SK-N-SH (cell line): ENCODE data around the gene MLLT3. TPM values are rescaled to one million over a fixed set of nuclear protein-coding genes. Genes with fewer than 3 reads are reported as not detected.

ENCODE experiments used
- CTCF ChIA-PET: fragments of 300-600, 350-600 bp; formaldehyde crosslinking; extraction: SDS; loops from one replicate; lab custom pipeline; 2021; lab: Yijun Ruan, JAX
- POLR2A ChIA-PET: fragments of 350-600 bp; sonication (Branson Sonifier 250); formaldehyde crosslinking; extraction: SDS; loops from one replicate; lab custom pipeline; 2020; ENCODE audit warnings: antibody characterized with exemption, inconsistent platforms; lab: Yijun Ruan, JAX
- DNase-seq: peaks from one replicate; pipeline ENCODE4 v3.0.0; 2012
- H2AFZ ChIP-seq: fragments of 200-600 bp; sonication (generic); 2 replicates; pipeline ENCODE4 v1.8.1; 2016; ENCODE audit warnings: antibody characterized with exemption, mild to moderate bottlenecking, low read depth
- H3F3A ChIP-seq: fragments of 200-600 bp; sonication (generic); replicated peaks from 2 replicates; pipeline ENCODE3; 2016; ENCODE audit warnings: antibody characterized with exemption, mild to moderate bottlenecking; ENCODE audit not compliant: insufficient read depth
- H3K27ac ChIP-seq, 2 experiments: fragments of 200-500 bp in 1 of 2; fragments of 200-600 bp in 1 of 2; sonication (Bioruptor generic) in 1 of 2; sonication (generic), shearing (Covaris generic) in 1 of 2; 2 replicates each; pipeline versions ENCODE4 v1.5.1 to v1.6.1; 2014 to 2016; ENCODE audit warnings: low read depth in 2 of 2, inconsistent platforms in 1 of 2, low read length in 1 of 2, mild to moderate bottlenecking in 1 of 2, mixed read lengths in 1 of 2
- H3K27me3 ChIP-seq: fragments of 200-600 bp; sonication (generic), shearing (Covaris generic); 2 replicates; pipeline ENCODE4 v1.6.1; 2016; ENCODE audit warnings: mixed run types; ENCODE audit not compliant: insufficient read depth
- H3K36me3 ChIP-seq, 2 experiments: fragments of 200-500 bp in 1 of 2; fragments of 200-600 bp in 1 of 2; sonication (Bioruptor generic) in 1 of 2; sonication (generic) in 1 of 2; replicated peaks in 1 of 2; 2 replicates each; pipeline versions ENCODE3 to v1.5.1; 2014 to 2016; ENCODE audit warnings: low read length in 1 of 2, mild to moderate bottlenecking in 1 of 2; ENCODE audit not compliant: insufficient read depth in 2 of 2, control insufficient read depth in 1 of 2
- H3K4me1 ChIP-seq, 2 experiments: fragments of 200-500 bp in 1 of 2; fragments of 200-600 bp in 1 of 2; sonication (Bioruptor generic) in 1 of 2; sonication (generic), shearing (Covaris generic) in 1 of 2; 2 replicates each; pipeline versions ENCODE4 v1.5.1 to v1.6.1; 2014 to 2016; ENCODE audit warnings: low read depth in 1 of 2, low read length in 1 of 2, mixed run types in 1 of 2; ENCODE audit not compliant: insufficient read depth in 2 of 2, control insufficient read depth in 1 of 2
- H3K4me2 ChIP-seq: fragments of 200-600 bp; sonication (generic), shearing (Covaris generic); 2 replicates; pipeline ENCODE4 v1.6.1; 2017; ENCODE audit warnings: mixed run types
- H3K4me3 ChIP-seq, 2 experiments: fragments of 200-500 bp in 1 of 2; fragments of 200-600 bp in 1 of 2; sonication (Bioruptor generic) in 1 of 2; sonication (generic), shearing (Covaris generic) in 1 of 2; 2 replicates each; pipeline versions ENCODE4 v1.5.1 to v1.8.1; 2014 to 2016; ENCODE audit warnings: low read depth in 2 of 2, inconsistent platforms in 1 of 2, low read length in 1 of 2, mild to moderate bottlenecking in 1 of 2, mixed read lengths in 1 of 2, moderate library complexity in 1 of 2
- H3K79me2 ChIP-seq: fragments of 200-600 bp; sonication (generic); 2 replicates; pipeline ENCODE4 v1.8.1; 2017; ENCODE audit warnings: mild to moderate bottlenecking; ENCODE audit not compliant: insufficient read depth
- H3K9ac ChIP-seq: fragments of 200-600 bp; sonication (generic); 2 replicates; pipeline ENCODE4 v1.6.1; 2017; ENCODE audit warnings: mixed run types
- H3K9me2 ChIP-seq: fragments of 200-600 bp; sonication (generic); 2 replicates; pipeline ENCODE4 v1.6.1; 2017; ENCODE audit warnings: mixed run types
- H3K9me3 ChIP-seq: fragments of 200-600 bp; sonication (generic); 2 replicates; pipeline ENCODE4 v1.6.1; 2017; ENCODE audit warnings: mixed run types, mild to moderate bottlenecking, moderate library complexity
- H4K20me1 ChIP-seq: fragments of 200-600 bp; sonication (generic); 2 replicates; pipeline ENCODE4 v1.6.1; 2017; ENCODE audit warnings: mild to moderate bottlenecking, mixed run types; ENCODE audit not compliant: insufficient read depth
- ELF1 ChIP-seq: IDR thresholded peaks from 2 replicates; pipeline ENCODE4 v1.4.0; 2012
- EP300 ChIP-seq, 2 experiments: IDR thresholded peaks; 2 replicates each; pipeline versions ENCODE4 v1.4.0 to v1.6.1; 2012; ENCODE audit warnings: borderline replicate concordance in 1 of 2, low read depth in 1 of 2, low read length in 1 of 2
- EZH2phosphoT487 ChIP-seq: fragments of 200-600 bp; sonication (generic); IDR thresholded peaks from 2 replicates; pipeline ENCODE4 v1.6.1; 2017; ENCODE audit warnings: low read depth, mixed run types, mild to moderate bottlenecking, antibody characterized with exemption, moderate library complexity, borderline replicate concordance
- FOXM1 ChIP-seq: IDR thresholded peaks from 2 replicates; pipeline ENCODE4 v1.4.0; 2012; ENCODE audit warnings: low read depth, mild to moderate bottlenecking
- JUND ChIP-seq: IDR thresholded peaks from 2 replicates; pipeline ENCODE4 v1.4.0; 2012
- MAX ChIP-seq: IDR thresholded peaks from 2 replicates; pipeline ENCODE4 v1.4.0; 2012; ENCODE audit warnings: low read depth
- MEF2A ChIP-seq: IDR thresholded peaks from 2 replicates; pipeline ENCODE4 v1.4.0; 2012; ENCODE audit warnings: low read depth, borderline replicate concordance
- MXI1 ChIP-seq: IDR thresholded peaks from 2 replicates; pipeline ENCODE4 v1.6.1; 2012; ENCODE audit warnings: mild to moderate bottlenecking, low read depth, low read length, improper control_type of control experiment
- NFIC ChIP-seq: IDR thresholded peaks from 2 replicates; pipeline ENCODE4 v1.4.0; 2012; ENCODE audit warnings: borderline replicate concordance
- NRF1 ChIP-seq: IDR thresholded peaks from 2 replicates; pipeline ENCODE4 v1.6.1; 2012; ENCODE audit warnings: low read depth, mild to moderate bottlenecking, low read length
- RCOR1 ChIP-seq: fragments of 150-350 bp; IDR thresholded peaks from 2 replicates; pipeline ENCODE4 v1.6.1; 2017; ENCODE audit warnings: antibody characterized with exemption, low read length
- REST ChIP-seq: IDR thresholded peaks from 2 replicates; pipeline ENCODE4 v1.6.1; 2012; ENCODE audit warnings: mild to moderate bottlenecking, low read depth, low read length, moderate library complexity
- RFX5 ChIP-seq: IDR thresholded peaks from 2 replicates; pipeline ENCODE4 v1.6.1; 2012; ENCODE audit warnings: mild to moderate bottlenecking, improper control_type of control experiment, low read length
- RXRA ChIP-seq: IDR thresholded peaks from 2 replicates; pipeline ENCODE4 v1.4.0; 2012; ENCODE audit warnings: low read depth, mild to moderate bottlenecking, borderline replicate concordance
- SMC3 ChIP-seq: IDR thresholded peaks from 2 replicates; pipeline ENCODE4 v1.6.1; 2012; ENCODE audit warnings: low read depth, low read length, improper control_type of control experiment
- TAF1 ChIP-seq: IDR thresholded peaks from 2 replicates; pipeline ENCODE4 v1.6.1; 2012; ENCODE audit warnings: low read depth, mild to moderate bottlenecking, low read length, moderate library complexity, borderline replicate concordance
- TEAD4 ChIP-seq: IDR thresholded peaks from 2 replicates; pipeline ENCODE4 v1.4.0; 2012; ENCODE audit warnings: mild to moderate bottlenecking, borderline replicate concordance; ENCODE audit not compliant: insufficient read depth
- USF2 ChIP-seq: fragments of 150-350 bp; IDR thresholded peaks from 2 replicates; pipeline ENCODE4 v1.6.1; 2017; ENCODE audit warnings: antibody characterized with exemption, low read length, low read depth, borderline replicate concordance
- WGBS: methylation state at CpG from one replicate; pipeline ENCODE4 v1.1.6; 2017; ENCODE audit warnings: low lambda C conversion rate; 5-methylcytosine and 5-hydroxymethylcytosine counted together
- polyA plus RNA-seq, 3 experiments: library from polyadenylated mRNA; depleted of rRNA; stranded (reverse); fragments of >200 nt; gene quantifications; 2 replicates each; pipeline ENCODE4 v1.2.3, GENCODE V29; 2012
- TF ChIP-seq, protein P1 (sequence below): IDR thresholded peaks from 2 replicates; pipeline ENCODE4 v1.4.0; 2012; ENCODE audit warnings: low read depth, borderline replicate concordance

The MLLT3 gene
- polyA plus RNA-seq, 1 of the 3 experiments (the other 2 are of a cell fraction), result 3.9 TPM

DNA sequence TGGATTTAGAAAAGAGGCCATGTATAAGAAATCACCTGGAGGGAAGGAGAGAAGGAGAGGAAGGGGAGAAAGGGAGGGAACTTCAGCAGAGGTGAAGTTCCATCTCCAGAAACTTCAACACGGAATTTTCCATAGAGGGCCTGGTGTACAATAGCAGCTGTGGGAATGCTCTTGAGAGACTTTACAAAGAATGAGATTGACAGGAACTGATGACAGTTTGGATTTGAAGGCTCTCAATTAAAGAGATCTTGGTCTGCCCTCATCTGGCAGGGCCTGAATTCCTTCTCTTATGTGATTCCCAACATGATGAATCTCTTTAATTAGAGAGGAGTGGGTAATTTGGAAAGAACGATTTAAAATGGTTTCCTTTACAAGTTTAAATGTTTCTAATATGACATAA, 143.5 kb downstream of the MLLT3 start:
- H3K27ac ChIP-seq, result no peak overlapping the region
- TF ChIP-seq MEF2A (no peak), REST (no peak), RXRA (no peak), MAX (no peak), NFIC (no peak), SMC3 (no peak), MXI1 (no peak), TAF1 (no peak), EP300 (IDR thresholded peaks at IDR 0.05; ENCODE audit: borderline replicate concordance in 1 of 2, low read depth in 1 of 2, low read length in 1 of 2) (no peak), FOXM1 (no peak), RFX5 (no peak), TEAD4 (no peak), ELF1 (no peak), JUND (no peak), RCOR1 (no peak), USF2 (no peak), NRF1 (no peak), EZH2phosphoT487 (no peak)
- TF ChIP-seq, protein P1, sequence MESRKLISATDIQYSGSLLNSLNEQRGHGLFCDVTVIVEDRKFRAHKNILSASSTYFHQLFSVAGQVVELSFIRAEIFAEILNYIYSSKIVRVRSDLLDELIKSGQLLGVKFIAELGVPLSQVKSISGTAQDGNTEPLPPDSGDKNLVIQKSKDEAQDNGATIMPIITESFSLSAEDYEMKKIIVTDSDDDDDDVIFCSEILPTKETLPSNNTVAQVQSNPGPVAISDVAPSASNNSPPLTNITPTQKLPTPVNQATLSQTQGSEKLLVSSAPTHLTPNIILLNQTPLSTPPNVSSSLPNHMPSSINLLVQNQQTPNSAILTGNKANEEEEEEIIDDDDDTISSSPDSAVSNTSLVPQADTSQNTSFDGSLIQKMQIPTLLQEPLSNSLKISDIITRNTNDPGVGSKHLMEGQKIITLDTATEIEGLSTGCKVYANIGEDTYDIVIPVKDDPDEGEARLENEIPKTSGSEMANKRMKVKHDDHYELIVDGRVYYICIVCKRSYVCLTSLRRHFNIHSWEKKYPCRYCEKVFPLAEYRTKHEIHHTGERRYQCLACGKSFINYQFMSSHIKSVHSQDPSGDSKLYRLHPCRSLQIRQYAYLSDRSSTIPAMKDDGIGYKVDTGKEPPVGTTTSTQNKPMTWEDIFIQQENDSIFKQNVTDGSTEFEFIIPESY, result no peak
- no peak overlapping the region for H2AFZ ChIP-seq
- H3F3A ChIP-seq, result no peaks in the 10 kb centered on the region
- no peak overlapping the region for H3K4me2 ChIP-seq
- ChIA-PET CTCF (no interaction called here), POLR2A (no interaction called here)
- no peaks in the 10 kb centered on the region for H3K9me3 ChIP-seq
- H3K4me3 ChIP-seq, result no peak overlapping the region
- no peaks in the 10 kb centered on the region for H4K20me1 ChIP-seq
- no peak for DNase-seq
- H3K9ac ChIP-seq, result no peak overlapping the region
- H3K9me2 ChIP-seq, result no peaks in the 10 kb centered on the region
- H3K4me1 ChIP-seq, result no peaks in the 10 kb centered on the region
- no peaks in the 10 kb centered on the region for H3K36me3 ChIP-seq
- H3K27me3 ChIP-seq, result no peaks in the 10 kb centered on the region
- WGBS, result 89% methylated on average over 2 of the region's 2 CpGs
- no peaks in the 10 kb centered on the region for H3K79me2 ChIP-seq
